GM19099 (cell line): Measurements from ENCODE around the gene HSPA6.
"Not testable (repeated sequence)": the region's sequence is repeated elsewhere in the genome, so short reads cannot be mapped to it uniquely, and the experiment has no call there.

Experiments
- POLR2A ChIP-seq: IDR thresholded peaks from 3 replicates; pipeline ENCODE4 v1.6.1; 2011; ENCODE audit warnings: low read depth; ENCODE audit not compliant: insufficient read length; ENCODE audit errors: extremely low read depth

HSPA6 gene

DNA sequence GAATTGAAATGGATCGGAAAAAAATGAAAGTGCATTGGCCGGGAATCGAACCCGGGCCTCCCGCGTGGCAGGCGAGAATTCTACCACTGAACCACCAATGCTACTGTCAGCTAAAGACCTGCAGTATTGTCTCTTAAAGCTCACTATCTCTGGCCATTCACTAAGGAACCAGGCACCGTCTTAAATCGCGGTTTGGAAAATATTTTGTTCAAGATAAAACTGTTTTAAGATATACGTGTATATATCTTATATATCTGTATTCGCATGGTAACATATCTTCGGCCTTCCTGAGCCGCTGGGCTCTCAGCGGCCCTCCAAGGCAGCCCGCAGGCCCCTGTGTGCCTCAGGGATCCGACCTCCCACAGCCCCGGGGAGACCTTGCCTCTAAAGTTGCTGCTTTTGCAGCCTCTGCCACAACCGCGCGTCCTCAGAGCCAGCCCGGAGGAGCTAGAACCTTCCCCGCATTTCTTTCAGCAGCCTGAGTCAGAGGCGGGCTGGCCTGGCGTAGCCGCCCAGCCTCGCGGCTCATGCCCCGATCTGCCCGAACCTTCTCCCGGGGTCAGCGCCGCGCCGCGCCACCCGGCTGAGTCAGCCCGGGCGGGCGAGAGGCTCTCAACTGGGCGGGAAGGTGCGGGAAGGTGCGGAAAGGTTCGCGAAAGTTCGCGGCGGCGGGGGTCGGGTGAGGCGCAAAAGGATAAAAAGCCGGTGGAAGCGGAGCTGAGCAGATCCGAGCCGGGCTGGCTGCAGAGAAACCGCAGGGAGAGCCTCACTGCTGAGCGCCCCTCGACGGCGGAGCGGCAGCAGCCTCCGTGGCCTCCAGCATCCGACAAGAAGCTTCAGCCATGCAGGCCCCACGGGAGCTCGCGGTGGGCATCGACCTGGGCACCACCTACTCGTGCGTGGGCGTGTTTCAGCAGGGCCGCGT is at the start of gene HSPA6:
Gene HSPA6, plus strand, starts transcription at position 724 of the 925 bp plus-strand sequence. Its CDS starts 119 bp downstream, at position 843.
- not testable (repeated sequence) for TF ChIP-seq POLR2A

DNA sequence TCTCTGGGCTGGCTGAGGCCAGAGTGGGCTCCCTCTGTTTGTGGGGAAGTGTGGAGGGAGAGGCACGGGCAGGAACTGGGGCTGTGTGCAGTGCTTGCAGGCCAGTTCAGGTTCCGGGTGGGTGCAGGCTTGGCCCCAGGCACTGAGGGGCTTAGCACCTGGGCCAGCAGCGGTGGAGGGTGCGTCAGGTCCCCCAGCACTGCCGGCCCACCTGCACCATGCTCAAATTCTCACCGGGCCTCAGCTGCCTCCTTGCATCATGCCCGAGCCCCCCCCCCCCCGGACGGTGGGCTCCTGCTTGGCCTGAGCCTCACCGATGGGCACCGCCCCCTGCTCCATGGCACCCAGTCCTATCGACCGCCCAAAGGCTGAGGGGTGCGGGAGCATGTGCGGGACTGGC is 45.4 kb upstream of the HSPA6 start:
- TF ChIP-seq POLR2A, result no peak

DNA sequence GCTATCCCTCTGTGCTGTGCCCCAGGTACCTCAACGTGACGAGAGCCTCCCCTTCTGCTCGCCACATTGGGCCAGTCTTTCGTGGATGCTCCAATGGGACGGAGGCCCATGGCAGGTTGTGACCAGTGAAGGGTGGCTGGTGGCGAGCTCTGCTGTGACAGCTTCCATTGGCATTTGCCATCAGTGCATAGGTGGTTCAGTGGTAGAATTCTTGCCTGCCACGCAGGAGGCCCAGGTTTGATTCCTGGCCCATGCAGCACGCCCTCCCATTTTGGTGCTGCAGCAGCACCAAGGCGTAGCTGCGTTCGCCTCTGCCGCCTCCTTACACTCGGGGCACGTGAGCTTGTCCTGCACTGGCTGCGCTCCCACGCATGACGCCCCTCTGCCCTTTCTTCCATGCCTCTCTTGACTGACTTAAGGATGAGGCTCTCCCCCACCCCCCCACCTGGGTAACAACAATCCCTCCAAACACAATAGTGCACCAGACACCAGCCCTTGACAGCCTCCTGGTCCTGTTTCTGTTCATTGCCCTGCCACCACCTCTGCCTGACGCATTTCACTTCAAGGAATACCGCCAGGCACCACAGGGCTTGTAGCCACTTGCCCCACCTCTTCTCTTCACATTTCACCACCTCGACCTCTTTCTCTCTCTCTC is 43.8 kb upstream of the HSPA6 start:
- TF ChIP-seq POLR2A, result no peak

DNA sequence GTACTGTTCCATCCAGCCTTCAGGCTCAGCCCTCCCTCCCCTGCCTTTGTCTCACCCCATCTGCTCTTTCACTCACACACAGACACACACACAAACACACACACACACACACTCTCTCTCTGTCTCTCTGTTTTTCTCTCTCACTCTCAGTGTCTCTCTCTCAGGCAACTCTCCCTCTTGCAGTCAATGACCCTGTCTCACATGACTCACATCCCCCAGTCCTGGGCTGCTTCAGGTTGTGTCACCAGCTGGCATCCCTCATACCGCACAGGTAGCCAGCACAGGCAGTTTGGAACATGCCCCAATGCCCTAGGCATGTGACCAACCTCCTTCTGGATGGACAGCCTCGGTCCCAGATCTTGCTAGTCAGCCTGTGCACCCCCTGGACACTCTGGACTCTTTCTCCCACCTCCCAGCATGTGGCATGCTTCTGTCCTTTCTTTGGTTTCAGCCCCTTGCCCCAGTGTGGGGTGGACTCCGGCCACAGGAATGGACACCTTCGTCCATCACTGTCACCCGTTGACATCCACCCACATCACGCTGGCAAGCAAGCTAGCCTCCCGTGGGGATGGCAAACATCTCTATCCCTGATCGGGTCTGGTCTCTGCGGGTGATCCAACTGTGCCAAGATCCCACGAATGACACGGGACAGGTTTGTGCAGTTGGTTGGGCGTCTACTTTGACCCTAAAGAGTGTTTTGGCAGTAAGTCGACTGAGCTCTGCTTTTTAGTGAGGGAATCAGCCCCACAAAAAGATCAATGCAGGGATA is 42.5 kb upstream of the HSPA6 start:
- no peak for TF ChIP-seq POLR2A

DNA sequence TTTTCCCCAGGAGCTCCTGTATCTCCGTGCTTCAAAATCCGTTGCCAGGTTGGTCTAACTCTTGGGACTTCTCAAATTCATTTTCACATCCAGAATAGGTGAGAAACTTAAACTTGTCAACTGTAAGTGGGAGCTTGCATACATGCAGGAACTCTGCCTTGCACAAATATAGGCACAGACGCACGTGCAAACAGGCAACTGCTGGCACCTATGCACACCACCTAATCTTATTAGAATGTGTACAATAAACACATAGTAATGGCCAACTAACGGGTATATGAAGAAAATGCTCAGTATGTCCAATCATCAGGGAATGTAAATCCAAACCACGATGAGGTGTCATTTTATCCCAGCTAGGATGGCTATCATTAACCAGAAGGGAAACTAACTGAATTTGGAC is 41.7 kb upstream of the HSPA6 start:
- TF ChIP-seq POLR2A, result no peak

DNA sequence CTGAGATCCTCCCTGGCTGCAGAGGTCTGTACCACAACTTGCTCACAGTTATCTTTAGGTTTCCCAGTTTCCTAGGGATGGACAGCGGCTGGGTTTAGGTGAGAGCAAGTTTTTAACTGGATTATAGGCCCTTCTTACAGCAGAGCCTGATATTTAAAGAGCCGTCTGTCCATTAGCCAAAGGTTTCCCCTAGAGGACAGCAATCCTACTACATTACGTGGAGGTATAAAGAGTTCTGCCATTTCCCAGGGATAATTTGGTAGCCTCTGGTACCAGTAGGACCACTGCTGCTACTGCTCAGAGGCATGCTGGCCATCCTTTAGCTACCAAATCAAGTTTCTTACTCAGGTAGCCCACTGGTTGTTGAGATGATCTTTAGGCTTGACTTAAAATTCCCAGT is 41.0 kb upstream of the HSPA6 start:
- no peak for TF ChIP-seq POLR2A

DNA sequence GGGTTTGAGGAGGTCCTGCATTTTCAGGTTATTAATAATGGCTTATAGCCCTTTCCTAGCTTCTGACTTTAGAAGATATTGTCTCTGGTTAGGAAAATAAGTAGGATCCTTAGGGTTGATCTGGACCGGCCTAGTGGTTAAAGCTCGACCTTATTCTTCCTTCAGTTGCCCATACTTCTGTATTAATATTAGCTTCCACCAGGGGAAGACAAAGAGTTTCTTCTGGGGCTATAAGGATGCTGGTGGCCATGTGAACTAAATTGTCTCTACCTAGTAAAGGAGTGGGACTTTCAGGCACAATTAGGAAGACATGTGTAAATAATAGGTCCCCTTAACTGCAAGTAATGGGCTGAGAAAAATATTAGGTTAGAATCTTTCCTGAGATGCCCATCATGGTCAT is 39.7 kb upstream of the HSPA6 start:
- TF ChIP-seq POLR2A, result no peak

DNA sequence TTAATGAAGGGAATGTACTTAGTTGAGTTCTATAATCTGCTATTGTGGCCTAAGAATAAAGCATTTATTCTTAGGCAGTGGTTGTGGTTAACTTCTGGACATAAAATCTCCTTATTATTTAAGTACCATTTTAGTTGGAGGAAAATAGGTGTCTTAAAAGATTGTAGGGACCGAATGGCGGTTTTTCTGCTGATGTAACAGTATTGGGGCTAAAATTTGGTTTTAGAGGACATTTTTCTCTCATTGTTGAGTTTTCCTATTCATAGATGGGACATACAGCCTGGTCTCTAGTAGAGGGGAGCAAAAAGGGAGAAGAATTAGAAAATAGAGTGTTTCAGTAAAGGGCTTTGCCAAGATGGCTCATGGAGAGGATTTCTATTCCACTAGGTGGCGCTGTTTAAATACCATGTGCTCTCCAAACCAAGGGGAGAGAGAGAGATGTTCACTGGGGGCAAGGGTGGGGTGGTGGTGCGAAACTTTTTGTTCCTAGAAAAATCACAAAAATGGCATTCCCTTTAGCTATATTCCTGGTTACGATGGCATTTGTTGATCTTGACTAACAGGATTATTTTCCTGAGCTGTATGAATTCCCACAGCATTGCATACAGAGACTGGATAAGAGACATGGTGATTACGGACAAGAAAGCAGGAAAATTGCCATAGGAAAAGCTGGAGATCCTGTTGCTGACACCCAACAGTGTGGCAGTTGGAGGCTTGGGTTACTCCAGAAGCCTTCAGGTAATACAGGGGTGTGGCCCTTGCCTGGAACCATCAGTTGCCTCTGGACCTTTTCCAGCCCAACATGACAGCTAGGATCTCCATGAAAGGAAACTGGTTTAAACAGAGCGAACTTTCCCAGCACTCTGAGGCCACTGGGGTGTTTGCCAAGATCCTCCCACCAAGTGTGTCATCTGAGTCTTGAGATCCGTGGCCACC is 37.3 kb upstream of the HSPA6 start:
- TF ChIP-seq POLR2A, result no peak

DNA sequence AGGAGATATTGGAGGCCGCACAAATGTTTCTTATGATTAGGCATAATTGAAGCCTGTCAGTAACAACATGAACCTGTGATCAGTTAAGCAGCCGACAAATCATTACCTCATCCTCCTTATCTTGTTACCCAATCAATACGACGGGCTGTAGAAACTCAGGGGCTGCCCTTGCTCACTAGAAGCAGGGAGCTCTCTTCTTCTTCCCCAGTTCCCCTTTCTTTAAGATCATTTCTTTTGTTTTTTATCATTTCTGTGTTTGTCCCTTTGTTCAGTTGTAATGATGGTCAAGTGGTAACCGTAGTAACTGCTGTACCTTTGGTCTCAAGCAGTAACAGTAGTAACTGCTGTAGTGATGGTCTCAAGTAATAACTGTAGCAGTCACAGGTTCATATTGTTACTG is 32.9 kb upstream of the HSPA6 start:
- no peak for TF ChIP-seq POLR2A

DNA sequence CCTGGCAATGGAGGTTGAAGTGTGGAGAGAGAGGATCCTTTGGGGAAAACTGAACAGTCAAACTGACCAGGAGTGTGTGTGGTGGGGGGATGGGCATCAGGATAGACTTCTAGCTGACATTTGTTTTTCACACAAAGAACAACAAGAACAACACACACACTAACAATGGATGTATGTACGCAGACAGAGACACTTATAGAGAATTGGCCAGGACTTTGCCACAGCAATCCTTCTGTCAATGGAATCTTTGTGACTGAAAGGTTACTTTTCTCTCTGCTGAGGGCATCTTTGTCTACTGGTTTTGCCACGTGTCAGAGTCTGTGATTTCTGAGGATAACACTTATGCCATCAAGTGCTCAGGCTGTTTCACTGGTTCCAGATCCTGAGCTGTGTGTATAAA is 31.5 kb upstream of the HSPA6 start:
- no peak for TF ChIP-seq POLR2A

DNA sequence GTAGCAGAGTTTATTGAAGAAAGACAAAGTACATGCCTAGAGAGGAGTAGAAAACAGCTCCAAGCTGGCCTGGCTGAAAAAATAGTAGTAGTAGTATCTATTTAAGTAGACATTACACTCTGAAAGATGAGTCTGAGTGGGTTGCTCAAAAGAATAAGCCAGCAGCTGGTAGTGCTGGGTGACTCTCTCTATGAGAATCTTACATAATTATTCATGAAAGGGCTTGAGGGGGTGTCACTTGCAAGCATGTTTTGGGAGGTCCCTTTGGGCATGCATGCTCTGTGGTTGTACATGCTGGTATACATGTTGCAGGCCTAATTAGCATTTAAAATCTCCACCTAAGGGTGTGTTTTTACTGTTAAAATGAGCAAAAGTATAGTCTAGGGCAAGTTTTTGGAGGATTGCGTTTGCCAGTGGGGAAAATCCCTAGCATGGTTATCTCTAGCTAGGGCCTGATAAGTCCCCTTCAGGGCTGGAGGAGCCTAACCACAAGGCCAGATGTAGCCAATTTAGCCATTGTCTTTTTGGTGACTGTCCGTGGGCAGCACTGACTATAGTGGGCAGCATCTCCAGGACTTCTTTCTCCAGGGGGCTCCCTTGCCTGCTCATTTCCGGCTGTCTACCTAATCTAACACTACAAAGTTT is 30.1 kb upstream of the HSPA6 start:
- no peak for TF ChIP-seq POLR2A

DNA sequence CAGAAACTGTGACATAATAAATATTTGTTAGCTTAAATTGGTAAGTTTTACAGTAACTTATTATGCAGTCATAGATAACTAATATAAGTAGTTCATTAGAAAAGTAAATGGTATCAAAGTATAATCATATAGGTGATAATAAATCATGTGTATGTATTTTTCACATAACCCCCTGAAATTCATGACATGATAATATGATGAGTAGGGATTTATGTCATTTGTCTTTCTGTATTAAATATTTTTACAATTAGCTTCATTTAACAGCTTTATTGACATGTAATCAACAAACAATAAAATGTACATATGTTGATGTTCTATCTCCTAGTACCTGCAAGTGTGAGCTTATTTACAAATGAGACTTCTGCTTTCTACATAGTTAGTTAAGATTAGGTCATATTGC is 28.9 kb upstream of the HSPA6 start:
- TF ChIP-seq POLR2A, result no peak

DNA sequence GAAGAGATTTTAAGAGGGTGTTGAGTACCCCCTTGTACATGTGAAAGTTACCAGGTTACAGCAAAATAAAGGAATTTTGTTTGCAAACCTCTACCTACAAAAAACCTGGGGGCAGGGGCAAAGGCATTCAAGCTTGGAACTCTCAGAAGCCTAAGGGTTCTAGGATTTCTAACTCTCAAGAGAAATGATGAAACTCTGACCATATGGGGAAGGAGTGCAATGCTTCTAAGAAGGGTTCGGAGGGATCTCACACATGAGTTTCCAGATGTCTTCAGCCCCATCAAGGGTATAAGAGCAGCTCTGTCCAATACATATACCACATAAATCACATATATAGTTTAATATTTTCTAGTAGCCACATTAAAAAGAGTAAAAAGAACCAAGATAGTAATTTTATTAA is 26.4 kb upstream of the HSPA6 start:
- no peak for TF ChIP-seq POLR2A

DNA sequence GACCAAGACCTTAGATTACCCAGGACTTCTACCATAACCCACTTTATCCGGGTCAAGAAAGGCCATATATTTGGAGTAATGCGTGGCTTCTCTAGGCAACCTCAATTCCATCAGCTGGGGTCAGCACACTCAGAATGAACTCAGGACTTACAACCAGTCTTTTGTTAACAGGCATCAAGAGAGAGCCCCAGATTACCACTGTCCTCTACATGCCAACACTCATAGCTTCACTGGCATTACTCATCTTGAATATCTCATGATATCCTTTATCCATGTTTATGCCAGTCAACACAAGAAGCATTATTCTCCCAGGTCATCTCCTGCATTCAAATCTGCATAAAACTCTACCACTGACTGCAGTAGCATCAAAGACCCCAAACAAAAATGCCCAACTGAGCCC is 25.7 kb upstream of the HSPA6 start:
- no peak for TF ChIP-seq POLR2A
